Heart left ventricle (tissue), 13 donors: ENCODE measurements around the gene MINK1.

ENCODE experiments used
- POLR2A ChIP-seq, 2 donors: fragments of 450-650 bp; IDR thresholded peaks; one replicate each; pipeline ENCODE4 v1.6.1; 2017; ENCODE audit warnings: antibody characterized with exemption in 2 of 2, mild to moderate bottlenecking in 2 of 2, moderate library complexity in 2 of 2
- TF ChIP-seq, protein P1 (sequence below), 12 donors: fragments of 200-600 bp; sonication (generic) in 4 of 12; IDR thresholded peaks; one replicate each; pipeline versions ENCODE4 v1.5.0 to v1.8.0; 2018 to 2022; ENCODE audit warnings: antibody characterized with exemption in 12 of 12, mild to moderate bottlenecking in 5 of 12
- donor health status: ischemic (EF 13 %, LVEDD 7.1; RV severe dilation, severe dysfunction).
- donor health status: DM: no; HTN: yes; CAD: no.
- donor health status: DM: no; HTN: no; CAD: no.
- donor health status: ischemic (EF 25% LVEDD 6.9; RV normal size, moderate dysfunction).
- donor health status: ischemic (EF 25% LVEDD 5.7; RV mildly dilated, moderate dysfunction).
- donor health status: ischemic (EF 35%, LVEDD 5.7; RV mildly dilated, moderate dysfunction).
- donor health status: nonischemic (EF 11% LVEDD 7.7; RV severe dilation, severe dysfunction).
- donor health status: DM: yes; HTN: yes; CAD: no.
- donor health status: PGD.
- donor health status: ischemic (EF 29% LVEDD 5.4; RV normal size, mild dysfunction).
- donor health status: nonischemic (EF 23%, LVEDD 6.1; RV moderate dilation, normal function).

- TF ChIP-seq POLR2A (IDR thresholded peaks at IDR 0.05) = no peak
- TF ChIP-seq, protein P1, sequence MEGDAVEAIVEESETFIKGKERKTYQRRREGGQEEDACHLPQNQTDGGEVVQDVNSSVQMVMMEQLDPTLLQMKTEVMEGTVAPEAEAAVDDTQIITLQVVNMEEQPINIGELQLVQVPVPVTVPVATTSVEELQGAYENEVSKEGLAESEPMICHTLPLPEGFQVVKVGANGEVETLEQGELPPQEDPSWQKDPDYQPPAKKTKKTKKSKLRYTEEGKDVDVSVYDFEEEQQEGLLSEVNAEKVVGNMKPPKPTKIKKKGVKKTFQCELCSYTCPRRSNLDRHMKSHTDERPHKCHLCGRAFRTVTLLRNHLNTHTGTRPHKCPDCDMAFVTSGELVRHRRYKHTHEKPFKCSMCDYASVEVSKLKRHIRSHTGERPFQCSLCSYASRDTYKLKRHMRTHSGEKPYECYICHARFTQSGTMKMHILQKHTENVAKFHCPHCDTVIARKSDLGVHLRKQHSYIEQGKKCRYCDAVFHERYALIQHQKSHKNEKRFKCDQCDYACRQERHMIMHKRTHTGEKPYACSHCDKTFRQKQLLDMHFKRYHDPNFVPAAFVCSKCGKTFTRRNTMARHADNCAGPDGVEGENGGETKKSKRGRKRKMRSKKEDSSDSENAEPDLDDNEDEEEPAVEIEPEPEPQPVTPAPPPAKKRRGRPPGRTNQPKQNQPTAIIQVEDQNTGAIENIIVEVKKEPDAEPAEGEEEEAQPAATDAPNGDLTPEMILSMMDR (IDR thresholded peaks at IDR 0.05) = no peak
Observed at GRCh38 chr17:4852567-4853207, 19.5 kb downstream of the MINK1 start.
